ENCODE measurements around the gene CFAP206.

DNA sequence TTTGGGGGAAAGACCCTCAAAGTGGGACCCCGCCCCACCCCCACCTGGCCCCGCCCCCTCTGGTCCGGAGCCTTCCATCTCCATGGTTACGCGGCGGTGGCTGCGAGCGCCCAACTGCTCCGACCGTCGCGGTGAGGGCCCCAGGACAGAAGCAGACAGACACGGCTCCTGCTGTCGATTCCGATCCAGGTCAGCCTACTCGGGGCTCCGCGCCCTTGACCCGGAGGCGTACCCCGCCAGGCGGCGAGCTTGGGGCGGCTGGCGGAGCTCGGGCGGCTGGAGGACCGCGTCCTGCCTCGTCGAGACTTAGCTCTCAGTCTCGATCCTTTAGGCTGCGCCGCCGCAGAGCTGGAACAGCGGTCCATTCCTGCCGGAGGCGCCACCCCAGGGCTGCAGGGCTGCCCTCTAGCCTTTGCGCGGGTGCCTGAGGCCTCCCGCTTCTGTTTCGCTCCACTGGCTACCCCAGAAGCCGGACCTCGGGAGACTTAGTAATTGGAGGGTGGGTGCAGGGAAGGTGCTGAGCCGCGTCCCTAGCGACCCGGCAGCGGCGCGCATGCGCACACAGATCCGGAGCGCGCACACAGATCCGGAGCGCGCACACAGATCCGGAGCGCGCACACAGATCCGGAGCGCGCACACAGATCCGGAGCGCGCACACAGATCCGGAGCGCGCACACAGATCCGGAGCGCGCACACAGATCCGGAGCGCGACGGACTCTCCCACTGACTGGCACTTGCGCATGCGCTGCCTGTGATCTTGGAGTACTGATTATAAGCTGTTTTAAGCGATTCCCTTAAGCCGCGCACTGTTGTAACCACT lies at the start of gene CFAP206:
- TF ChIP-seq GATA2 (IDR thresholded peaks at IDR 0.05; ENCODE audit: low read depth, low read length) (no peak), GATA3 (IDR thresholded peaks at IDR 0.05; ENCODE audit: low read depth, low read length) (no peak)
